ENCODE results near the gene PPP2R5C.

Gene PPP2R5C

GRCh38 chr14:101760138-101761011, 1.1 kb upstream of the PPP2R5C start:
- H3K9me3 ChIP-seq (ENCODE audit: control insufficient read depth, low read length), result no peaks in the 10 kb centered on the region
- 8% methylated on average over 45 of the region's 63 CpGs for WGBS

GRCh38 chr14:101761881-101762529, 496 bp downstream of the PPP2R5C start:
- 2% methylated on average over 57 of the region's 72 CpGs for WGBS
- DNase-seq, result peak; percentile 19
- H3K4me2 ChIP-seq (ENCODE audit: low read length, poor library complexity, severe bottlenecking), result peak overlapping the region; percentile 91
- H2BK12ac ChIP-seq (ENCODE audit: low read length in 2 of 2), result peak overlapping the region in 1 of 2 experiments; percentile 48
- H3K36me3 ChIP-seq (ENCODE audit: control insufficient read depth in 1 of 2, insufficient read depth in 2 of 2, low read depth in 1 of 2, low read length in 2 of 2), result peaks cover 12 to 29% of the 10 kb centered on the region in 2 experiments
- H2BK15ac ChIP-seq (ENCODE audit: low read depth, poor library complexity, severe bottlenecking), result no peak overlapping the region
- H4K91ac ChIP-seq (ENCODE audit: low read length), result no peak overlapping the region
- H4K8ac ChIP-seq (ENCODE audit: low read length), result no peak overlapping the region
- peak overlapping the region; percentile 77 to 82 for H3K4me3 ChIP-seq (ENCODE audit: insufficient read depth in 1 of 2, low read depth in 1 of 2, low read length in 2 of 2)
- no peak overlapping the region for H2AK5ac ChIP-seq (ENCODE audit: low read length, severe bottlenecking)
- H3K9me3 ChIP-seq (ENCODE audit: control insufficient read depth, low read length), result no peaks in the 10 kb centered on the region
- H3K4ac ChIP-seq (ENCODE audit: low read depth in 1 of 2, low read length in 2 of 2), result no peak overlapping the region
- H2BK120ac ChIP-seq (ENCODE audit: low read depth, low read length), result no peak overlapping the region
- peaks cover 12% of the 10 kb centered on the region for H3K79me1 ChIP-seq (replicated peaks; ENCODE audit: low read length, poor library complexity, severe bottlenecking)
- H3K9ac ChIP-seq (ENCODE audit: low read length), result peak overlapping the region; percentile 83
- no peak overlapping the region for H2BK5ac ChIP-seq (ENCODE audit: low read depth, low read length, poor library complexity, severe bottlenecking)
- H3K18ac ChIP-seq (ENCODE audit: low read depth in 1 of 2, low read length in 2 of 2), result peak overlapping the region in 1 of 2 experiments; percentile 20
- H3K27ac ChIP-seq (ENCODE audit: low read length, poor library complexity, severe bottlenecking), result no peak overlapping the region
- H3K4me1 ChIP-seq (ENCODE audit: control insufficient read depth, insufficient read depth, low read depth, low read length), result peaks cover 3% of the 10 kb centered on the region
- H3K27me3 ChIP-seq (ENCODE audit: control insufficient read depth in 1 of 2, insufficient read depth in 1 of 2, low read length in 2 of 2), result peaks cover 7% of the 10 kb centered on the region in 2 experiments
- no peak overlapping the region for H3K23ac ChIP-seq (ENCODE audit: low read length in 2 of 2)
- H2AFZ ChIP-seq (ENCODE audit: low read depth, low read length), result peak overlapping the region; percentile 74
- H3K14ac ChIP-seq (ENCODE audit: low read length in 2 of 2), result no peak overlapping the region

More at GRCh38 chr14:101760138-101761011, 1.1 kb upstream of the PPP2R5C start:
- H2AK5ac ChIP-seq (ENCODE audit: low read length, severe bottlenecking), result no peak overlapping the region
- peaks cover 3% of the 10 kb centered on the region for H3K4me1 ChIP-seq (ENCODE audit: control insufficient read depth, insufficient read depth, low read depth, low read length)
- peak overlapping the region; percentile 59 for H3K4me2 ChIP-seq (ENCODE audit: low read length, poor library complexity, severe bottlenecking)
- H2BK120ac ChIP-seq (ENCODE audit: low read depth, low read length), result no peak overlapping the region
- H2AFZ ChIP-seq (ENCODE audit: low read depth, low read length), result no peak overlapping the region
- H3K36me3 ChIP-seq (ENCODE audit: control insufficient read depth in 1 of 2, insufficient read depth in 2 of 2, low read depth in 1 of 2, low read length in 2 of 2), result peaks cover 7 to 15% of the 10 kb centered on the region in 2 experiments
- no peak overlapping the region for H2BK5ac ChIP-seq (ENCODE audit: low read depth, low read length, poor library complexity, severe bottlenecking)
- H3K27ac ChIP-seq (ENCODE audit: low read length, poor library complexity, severe bottlenecking), result no peak overlapping the region
- no peak overlapping the region for H3K18ac ChIP-seq (ENCODE audit: low read depth in 1 of 2, low read length in 2 of 2)
- peak overlapping the region; percentile 83 for H3K9ac ChIP-seq (ENCODE audit: low read length)
- H3K4ac ChIP-seq (ENCODE audit: low read depth in 1 of 2, low read length in 2 of 2), result no peak overlapping the region
- no peak overlapping the region for H3K14ac ChIP-seq (ENCODE audit: low read length in 2 of 2)
- H3K27me3 ChIP-seq (ENCODE audit: control insufficient read depth in 1 of 2, insufficient read depth in 1 of 2, low read length in 2 of 2), result peaks cover 14 to 20% of the 10 kb centered on the region in 2 experiments
- DNase-seq, result peak; percentile 96
- H3K79me1 ChIP-seq (replicated peaks; ENCODE audit: low read length, poor library complexity, severe bottlenecking), result peaks cover 8% of the 10 kb centered on the region
- no peak overlapping the region for H2BK12ac ChIP-seq (ENCODE audit: low read length in 2 of 2)
- H3K4me3 ChIP-seq (ENCODE audit: insufficient read depth in 1 of 2, low read depth in 1 of 2, low read length in 2 of 2), result peak overlapping the region; percentile 69 to 87
- H4K8ac ChIP-seq (ENCODE audit: low read length), result peak overlapping the region; percentile 12
- H3K23ac ChIP-seq (ENCODE audit: low read length in 2 of 2), result no peak overlapping the region
- H4K91ac ChIP-seq (ENCODE audit: low read length), result no peak overlapping the region
- H2BK15ac ChIP-seq (ENCODE audit: low read depth, poor library complexity, severe bottlenecking), result no peak overlapping the region

- no peak overlapping the region for H2BK12ac ChIP-seq (ENCODE audit: low read length in 2 of 2)
- no peak overlapping the region for H2AFZ ChIP-seq (ENCODE audit: low read depth, low read length)
- no peak overlapping the region for H2BK15ac ChIP-seq (ENCODE audit: low read depth, poor library complexity, severe bottlenecking)
- peak overlapping the region; percentile 83 for H3K9ac ChIP-seq (ENCODE audit: low read length)
- no peak overlapping the region for H3K14ac ChIP-seq (ENCODE audit: low read length in 2 of 2)
- no peak for DNase-seq
- no peak overlapping the region for H3K23ac ChIP-seq (ENCODE audit: low read length in 2 of 2)
- no peak overlapping the region for H3K27ac ChIP-seq (ENCODE audit: low read length, poor library complexity, severe bottlenecking)
- H3K18ac ChIP-seq (ENCODE audit: low read depth in 1 of 2, low read length in 2 of 2), result no peak overlapping the region
- peaks cover 7% of the 10 kb centered on the region in 2 experiments for H3K27me3 ChIP-seq (ENCODE audit: control insufficient read depth in 1 of 2, insufficient read depth in 1 of 2, low read length in 2 of 2)
- no peak overlapping the region for H3K4ac ChIP-seq (ENCODE audit: low read depth in 1 of 2, low read length in 2 of 2)
- no peak overlapping the region for H4K91ac ChIP-seq (ENCODE audit: low read length)
- no peak overlapping the region for H2BK120ac ChIP-seq (ENCODE audit: low read depth, low read length)
- H3K4me1 ChIP-seq (ENCODE audit: control insufficient read depth, insufficient read depth, low read depth, low read length), result peaks cover 3% of the 10 kb centered on the region
- H4K8ac ChIP-seq (ENCODE audit: low read length), result no peak overlapping the region
- H3K9me3 ChIP-seq (ENCODE audit: control insufficient read depth, low read length), result no peaks in the 10 kb centered on the region
- peak overlapping the region; percentile 91 for H3K4me2 ChIP-seq (ENCODE audit: low read length, poor library complexity, severe bottlenecking)
- H3K4me3 ChIP-seq (ENCODE audit: insufficient read depth in 1 of 2, low read depth in 1 of 2, low read length in 2 of 2), result peak overlapping the region; percentile 77 to 82
- H3K79me1 ChIP-seq (replicated peaks; ENCODE audit: low read length, poor library complexity, severe bottlenecking), result peaks cover 13% of the 10 kb centered on the region
- peaks cover 12 to 30% of the 10 kb centered on the region in 2 experiments for H3K36me3 ChIP-seq (ENCODE audit: control insufficient read depth in 1 of 2, insufficient read depth in 2 of 2, low read depth in 1 of 2, low read length in 2 of 2)
- WGBS, result 45% methylated on average over 3 of the region's 4 CpGs
- H2AK5ac ChIP-seq (ENCODE audit: low read length, severe bottlenecking), result no peak overlapping the region
- H2BK5ac ChIP-seq (ENCODE audit: low read depth, low read length, poor library complexity, severe bottlenecking), result no peak overlapping the region
These were observed 1.1 kb downstream of the PPP2R5C start for GRCh38 chr14:101762530-101763101.

Data from mesenchymal stem cell (in vitro differentiated cells and primary cell).